Middle frontal gyrus (tissue), 1 donor: ENCODE data around the gene FAAH.

ENCODE experiments used
- DNase-seq: peaks from one replicate; pipeline ENCODE4 v3.0.0-alpha.2; 2015; ENCODE audit warnings: low spot score; ENCODE audit errors: extremely low spot score

The FAAH gene

GRCh38 chr1:46400421-46400820 lies 6.3 kb downstream of the FAAH start:
- no peak for DNase-seq

- no peak for DNase-seq
Measured at GRCh38 chr1:46401154-46401913, 7.2 kb downstream of the FAAH start.

- peak; percentile 76 for DNase-seq
Measured at GRCh38 chr1:46401964-46402626, 8.0 kb downstream of the FAAH start.

GRCh38 chr1:46403916-46404315 lies 9.8 kb downstream of the FAAH start:
- no peak for DNase-seq

GRCh38 chr1:46404482-46405196 lies 10.5 kb downstream of the FAAH start:
- DNase-seq: no peak

GRCh38 chr1:46405197-46405555 lies 11.1 kb downstream of the FAAH start:
- no peak for DNase-seq

- no peak for DNase-seq
Measured at GRCh38 chr1:46405724-46406123, 11.6 kb downstream of the FAAH start.

GRCh38 chr1:46406881-46407608 lies 12.9 kb downstream of the FAAH start:
- no peak for DNase-seq

GRCh38 chr1:46407636-46408035 lies 13.5 kb downstream of the FAAH start:
- DNase-seq: no peak

- DNase-seq: no peak
Measured at GRCh38 chr1:46408356-46409062, 14.4 kb downstream of the FAAH start.

- DNase-seq: no peak
Measured at GRCh38 chr1:46409063-46409372, 14.9 kb downstream of the FAAH start.

GRCh38 chr1:46410156-46411009 lies 16.3 kb downstream of the FAAH start:
- DNase-seq: no peak

- no peak for DNase-seq
Measured at GRCh38 chr1:46411010-46411405, 16.9 kb downstream of the FAAH start.

GRCh38 chr1:46411601-46412341 lies 17.7 kb downstream of the FAAH start:
- DNase-seq: no peak

GRCh38 chr1:46412893-46413595 lies 18.9 kb downstream of the FAAH start:
- DNase-seq: no peak

GRCh38 chr1:46413596-46413985 lies 19.5 kb downstream of the FAAH start:
- no peak for DNase-seq

- no peak for DNase-seq
Measured at GRCh38 chr1:46415514-46415913, 21.4 kb downstream of the FAAH start.

- DNase-seq: no peak
Measured at GRCh38 chr1:46418976-46419375, 24.9 kb downstream of the FAAH start.

GRCh38 chr1:46420533-46420915 lies 26.4 kb downstream of the FAAH start:
- DNase-seq: no peak
